Measurements from ENCODE around the gene ADAM10. TPM values are rescaled to one million over a fixed set of nuclear protein-coding genes. Genes with fewer than 3 reads are reported as not detected.

The ADAM10 gene
- total RNA-seq, 2 experiments from 2014 or later = 74.5 to 82.0 TPM

DNA sequence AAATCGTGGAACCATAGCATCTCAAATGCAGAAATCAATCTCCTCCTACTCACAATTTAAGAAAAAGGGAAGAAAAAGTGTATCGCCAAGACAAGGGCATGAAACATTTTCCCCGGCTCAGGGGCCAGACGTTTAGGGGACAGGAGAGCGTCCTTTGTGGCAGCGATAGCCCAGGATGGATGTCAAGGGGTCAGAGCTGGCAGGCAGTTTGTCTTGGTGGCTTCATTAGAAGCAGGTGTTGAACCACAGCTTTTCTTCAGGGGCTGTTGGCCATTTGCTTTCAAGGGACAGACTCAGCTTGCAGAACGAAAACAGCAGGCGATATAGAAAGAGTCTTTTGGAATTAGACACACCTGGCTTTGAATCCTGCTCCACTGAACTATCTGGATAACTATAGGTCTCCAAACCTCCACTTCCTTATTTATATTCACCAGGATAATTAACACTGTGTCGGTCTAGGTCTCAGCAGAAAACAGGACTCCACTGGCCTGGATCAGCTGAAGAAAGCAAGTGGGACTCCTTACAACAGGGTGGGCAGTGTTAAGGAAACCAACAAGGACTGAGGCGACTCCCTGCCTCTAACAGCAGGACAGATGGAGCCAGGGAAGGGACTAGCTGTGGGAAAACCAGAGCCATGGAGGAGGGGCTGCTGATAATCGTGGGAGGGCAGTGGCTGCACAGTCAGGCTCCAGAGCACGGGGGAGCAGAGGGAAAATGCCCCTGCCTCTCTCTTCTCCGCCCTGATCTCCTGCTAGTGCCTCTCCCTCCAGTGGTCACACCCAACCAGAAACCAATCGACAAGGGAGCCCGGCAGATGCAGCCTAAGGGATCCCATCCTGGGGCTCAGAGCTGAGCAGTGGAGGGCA, 194.1 kb downstream of the ADAM10 start:
- H3K4me3 Mint-ChIP-seq = no peak overlapping the region
- POLR2A ChIA-PET = no interaction called here

DNA sequence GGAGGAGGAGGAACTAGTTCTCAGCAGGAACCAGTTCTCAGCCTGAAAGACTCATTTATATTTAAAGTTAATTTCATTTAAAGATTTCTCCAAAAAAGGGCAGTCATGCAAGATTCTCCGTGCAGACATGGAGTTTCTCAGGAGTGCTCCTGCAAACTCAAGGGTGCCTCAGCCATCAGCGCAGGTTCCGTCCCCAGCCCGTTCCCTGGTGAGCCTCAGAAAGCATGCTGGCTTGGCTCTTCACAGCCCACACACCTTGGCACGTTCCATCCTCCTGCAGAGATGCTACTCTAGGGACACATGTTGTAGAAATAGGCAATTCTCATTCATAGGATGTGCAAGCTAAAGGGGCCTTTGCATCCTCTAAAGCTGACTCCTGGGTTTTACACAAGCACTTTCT, 194.7 kb downstream of the ADAM10 start:
- H3K4me1 Mint-ChIP-seq = peaks cover 13% of the 10 kb centered on the region
- no peaks in the 10 kb centered on the region for H3K36me3 Mint-ChIP-seq (ENCODE audit: low read depth)
- intact Hi-C loops (cut with DNase I, micrococcal nuclease) = no loop called here
- ATAC-seq (no peak), DNase-seq (no peak)
- ChIA-PET CTCF (no interaction called here), POLR2A (no interaction called here)
- no peaks in the 10 kb centered on the region for H3K27me3 Mint-ChIP-seq
- H3K9me3 Mint-ChIP-seq (ENCODE audit: low read depth) = no peaks in the 10 kb centered on the region
- H3K4me3 Mint-ChIP-seq = no peak overlapping the region
- H3K27ac Mint-ChIP-seq = no peak overlapping the region

More for the DNA sequence above, 194.1 kb downstream of the ADAM10 start:
- H3K27me3 Mint-ChIP-seq = no peaks in the 10 kb centered on the region
- intact Hi-C loops (cut with DNase I, micrococcal nuclease) = no loop called here
- H3K9me3 Mint-ChIP-seq (ENCODE audit: low read depth) = no peaks in the 10 kb centered on the region
- H3K4me1 Mint-ChIP-seq = peaks cover 13% of the 10 kb centered on the region
- CTCF ChIA-PET = interaction anchor here (1.0 kb wide), 1 partner anchor 327 kb away, joined by 4 read pairs; no protein-coding TSS in a partner anchor
- DNase-seq (no peak), ATAC-seq (no peak)
- H3K36me3 Mint-ChIP-seq (ENCODE audit: low read depth) = no peaks in the 10 kb centered on the region
- H3K27ac Mint-ChIP-seq = no peak overlapping the region

DNA sequence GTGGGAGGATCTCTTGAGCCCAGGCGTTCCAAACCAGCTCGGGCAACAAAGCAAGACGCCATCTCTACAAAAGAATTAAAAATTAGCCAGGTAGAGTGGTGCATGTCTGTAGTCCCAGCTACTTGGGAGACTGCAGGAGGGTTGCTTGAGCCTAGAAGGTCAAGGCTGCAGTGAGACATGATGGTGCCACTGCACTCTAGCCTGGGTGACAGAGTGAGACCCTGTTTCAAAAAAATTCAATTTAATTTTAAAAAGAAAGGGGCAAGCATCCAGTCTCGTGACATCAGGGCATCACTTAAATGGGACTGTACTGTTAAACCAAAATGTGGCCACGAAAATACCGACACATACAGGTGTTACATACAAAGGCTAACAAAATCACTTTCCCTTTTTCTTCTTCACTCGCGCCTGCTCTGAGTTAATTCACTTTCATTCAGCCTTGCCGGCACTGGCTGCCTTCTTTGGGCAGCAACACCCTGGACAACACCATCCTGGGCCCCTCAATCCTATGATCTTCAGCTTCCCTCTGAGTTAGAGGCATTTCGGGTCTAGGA, 196.1 kb downstream of the ADAM10 start:
- CTCF ChIA-PET = no interaction called here
- Mint-ChIP-seq H3K4me1 (peaks cover 13% of the 10 kb centered on the region), H3K36me3 (ENCODE audit: low read depth) (no peaks in the 10 kb centered on the region), H3K9me3 (ENCODE audit: low read depth) (no peaks in the 10 kb centered on the region), H3K27ac (no peak overlapping the region), H3K4me3 (no peak overlapping the region), H3K27me3 (no peaks in the 10 kb centered on the region)
- POLR2A ChIA-PET = no interaction called here
- DNase-seq (no peak), ATAC-seq (no peak)
- intact Hi-C loops (cut with DNase I, micrococcal nuclease) = no loop called here

DNA sequence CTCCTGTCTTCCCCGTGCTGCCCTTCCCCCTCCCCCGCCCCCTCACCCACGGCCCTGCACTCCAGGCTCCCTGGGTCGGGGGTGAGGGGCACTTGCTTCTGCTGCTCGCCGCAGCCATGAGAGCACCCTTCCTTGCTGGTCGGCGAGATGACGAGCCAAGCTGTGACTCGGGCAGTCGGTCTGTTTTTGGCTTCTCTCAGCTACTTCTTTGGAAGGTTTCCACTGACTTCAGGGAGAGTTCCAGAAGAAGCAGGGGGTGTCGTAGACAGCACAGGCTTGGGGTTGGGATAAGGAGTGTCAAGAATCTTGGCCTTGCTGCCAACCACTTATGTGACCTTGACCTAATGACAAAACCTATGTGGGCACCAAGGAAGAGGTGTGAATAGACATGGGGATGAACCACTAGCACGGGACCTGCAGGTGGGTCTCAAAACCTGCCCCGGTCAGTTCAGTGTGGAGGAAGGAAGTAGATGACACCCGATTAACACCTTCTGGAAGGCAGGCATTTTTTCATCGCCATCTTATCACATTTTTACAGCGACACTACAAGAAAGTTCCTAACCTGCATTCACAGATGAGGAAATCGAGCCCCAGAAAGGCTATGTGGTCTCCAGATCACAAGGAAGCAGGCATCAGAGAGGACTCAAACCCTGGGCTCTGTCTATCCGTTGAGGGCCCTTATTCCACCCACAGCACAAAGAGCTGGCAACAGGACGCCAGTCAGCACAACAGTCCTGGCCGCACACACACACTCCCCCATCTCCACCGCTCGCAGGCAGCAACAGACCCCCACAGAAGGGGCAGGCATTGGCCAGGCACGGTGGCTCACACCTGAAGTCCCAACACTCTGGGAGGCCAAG, 196.8 kb downstream of the ADAM10 start:
- Mint-ChIP-seq H3K4me1 (peaks cover 13% of the 10 kb centered on the region), H3K27ac (no peak overlapping the region), H3K27me3 (no peaks in the 10 kb centered on the region), H3K4me3 (no peak overlapping the region), H3K36me3 (ENCODE audit: low read depth) (no peaks in the 10 kb centered on the region), H3K9me3 (ENCODE audit: low read depth) (no peaks in the 10 kb centered on the region)
- intact Hi-C loops (cut with DNase I, micrococcal nuclease) = no loop called here
- no peak for DNase-seq
- ChIA-PET POLR2A (no interaction called here), CTCF (no interaction called here)
- no peak for ATAC-seq

DNA sequence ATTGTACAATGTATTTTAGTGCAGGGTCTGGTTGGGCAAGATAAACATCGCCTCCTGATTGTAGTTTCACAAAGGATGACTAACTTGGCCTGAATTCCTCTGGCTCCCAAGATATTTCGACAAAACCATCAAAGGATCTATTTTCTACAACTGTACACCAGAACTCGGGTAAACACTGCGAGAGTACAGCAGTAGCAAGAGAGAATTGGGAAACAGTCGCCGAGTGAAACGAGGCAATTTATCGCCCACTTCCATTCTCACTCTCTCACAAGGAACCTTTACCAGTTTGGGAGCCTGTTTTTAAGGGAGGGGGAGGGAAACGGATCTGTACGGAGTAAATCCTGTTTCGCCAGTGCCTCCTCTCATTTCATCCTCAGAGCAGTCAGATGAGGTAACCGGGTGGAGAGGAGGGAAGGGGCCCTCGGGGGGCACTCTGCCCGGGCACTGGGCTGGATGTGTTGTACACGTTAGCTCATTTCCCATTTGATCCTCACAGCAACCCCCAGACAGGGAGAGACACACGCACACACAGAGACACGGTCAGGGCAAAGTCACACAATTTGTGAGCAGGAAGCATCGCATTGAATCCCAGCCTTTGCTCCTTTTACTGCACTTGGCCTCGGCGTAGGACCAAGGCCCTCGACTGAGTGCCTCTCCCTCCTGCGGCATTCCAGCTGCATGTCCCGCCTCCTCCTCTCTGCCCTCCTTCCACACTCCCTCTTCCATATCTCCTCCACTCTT, 197.6 kb downstream of the ADAM10 start:
- DNase-seq = no peak
- peaks cover 13% of the 10 kb centered on the region for H3K4me1 Mint-ChIP-seq
- no peaks in the 10 kb centered on the region for H3K27me3 Mint-ChIP-seq
- peak overlapping the region; percentile 10 for H3K27ac Mint-ChIP-seq
- no peaks in the 10 kb centered on the region for H3K9me3 Mint-ChIP-seq (ENCODE audit: low read depth)
- H3K36me3 Mint-ChIP-seq (ENCODE audit: low read depth) = no peaks in the 10 kb centered on the region
- H3K4me3 Mint-ChIP-seq = no peak overlapping the region
- no peak for ATAC-seq
- ChIA-PET CTCF (interaction anchor here (0.6 to 0.7 kb wide), 2 partner anchors 29 to 281 kb away, joined by 3 to 4 read pairs; no protein-coding TSS in a partner anchor), POLR2A (interaction anchor here (0.5 kb wide), 1 partner anchor 887 kb away, joined by 3 read pairs; no protein-coding TSS in a partner anchor)
- intact Hi-C loops (cut with DNase I, micrococcal nuclease) = no loop called here

DNA sequence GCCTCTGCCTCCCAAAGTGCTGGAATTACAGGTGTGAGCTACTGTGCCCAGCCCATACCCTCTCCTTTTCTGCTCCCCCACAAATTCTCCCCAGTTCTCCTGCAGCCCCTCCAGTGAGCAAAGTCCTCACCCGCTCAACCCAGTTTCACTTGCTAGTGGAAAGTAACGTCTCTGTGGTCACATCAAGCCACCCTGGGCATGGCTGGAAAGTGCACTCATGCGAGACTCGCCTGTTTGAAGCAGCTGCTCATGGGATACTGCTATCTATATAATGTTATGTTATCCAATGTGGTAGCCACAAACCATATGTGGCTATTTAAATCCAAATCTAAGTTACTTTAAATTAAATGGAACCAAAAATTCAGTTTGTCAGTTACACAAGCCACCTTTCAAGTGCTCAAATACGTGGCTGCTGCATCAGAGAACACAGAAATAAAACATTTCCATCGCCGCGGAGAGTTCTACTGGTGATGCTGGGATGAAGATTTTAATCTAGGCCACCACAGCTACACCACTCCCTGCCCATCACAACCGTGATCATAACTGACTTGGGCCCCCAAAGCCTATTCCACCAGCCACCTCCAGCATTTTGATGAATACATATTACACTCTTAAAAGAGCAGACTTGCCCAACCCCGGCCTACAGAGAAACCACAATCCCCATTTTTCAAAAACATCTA, 198.3 kb downstream of the ADAM10 start:
- ATAC-seq (no peak), DNase-seq (no peak)
- H3K4me3 Mint-ChIP-seq = no peak overlapping the region
- peaks cover 13% of the 10 kb centered on the region for H3K4me1 Mint-ChIP-seq
- ChIA-PET CTCF (interaction anchor here (0.6 to 0.7 kb wide), 2 partner anchors 28 to 280 kb away, joined by 3 to 4 read pairs; no protein-coding TSS in a partner anchor), POLR2A (interaction anchor here (0.5 kb wide), 1 partner anchor 886 kb away, joined by 3 read pairs; no protein-coding TSS in a partner anchor)
- intact Hi-C loops (cut with DNase I, micrococcal nuclease) = no loop called here
- no peak overlapping the region for H3K27ac Mint-ChIP-seq
- no peaks in the 10 kb centered on the region for H3K36me3 Mint-ChIP-seq (ENCODE audit: low read depth)
- H3K27me3 Mint-ChIP-seq = no peaks in the 10 kb centered on the region
- H3K9me3 Mint-ChIP-seq (ENCODE audit: low read depth) = no peaks in the 10 kb centered on the region

DNA sequence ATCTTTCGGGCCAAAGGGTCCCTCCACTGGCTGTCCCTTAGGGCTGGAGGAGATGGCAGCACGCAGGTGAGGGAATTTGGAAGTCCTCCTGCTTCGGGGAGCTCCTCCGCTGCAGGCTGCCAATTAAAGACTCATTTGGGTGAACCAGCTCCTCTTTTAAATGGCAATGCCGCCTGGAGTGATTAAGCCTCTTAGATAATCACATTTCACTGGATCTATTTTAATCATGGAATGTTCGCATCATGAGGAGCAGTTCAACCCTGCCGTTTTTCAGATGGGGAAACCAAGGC, 199.8 kb downstream of the ADAM10 start:
- no peaks in the 10 kb centered on the region for H3K27me3 Mint-ChIP-seq
- H3K27ac Mint-ChIP-seq = no peak overlapping the region
- no peak for DNase-seq
- peaks cover 26% of the 10 kb centered on the region for H3K4me1 Mint-ChIP-seq
- no peaks in the 10 kb centered on the region for H3K9me3 Mint-ChIP-seq (ENCODE audit: low read depth)
- H3K36me3 Mint-ChIP-seq (ENCODE audit: low read depth) = no peaks in the 10 kb centered on the region
- no peak overlapping the region for H3K4me3 Mint-ChIP-seq
- no peak for ATAC-seq
- intact Hi-C loops (cut with DNase I, micrococcal nuclease) = no loop called here
- ChIA-PET CTCF (no interaction called here), POLR2A (no interaction called here)

DNA sequence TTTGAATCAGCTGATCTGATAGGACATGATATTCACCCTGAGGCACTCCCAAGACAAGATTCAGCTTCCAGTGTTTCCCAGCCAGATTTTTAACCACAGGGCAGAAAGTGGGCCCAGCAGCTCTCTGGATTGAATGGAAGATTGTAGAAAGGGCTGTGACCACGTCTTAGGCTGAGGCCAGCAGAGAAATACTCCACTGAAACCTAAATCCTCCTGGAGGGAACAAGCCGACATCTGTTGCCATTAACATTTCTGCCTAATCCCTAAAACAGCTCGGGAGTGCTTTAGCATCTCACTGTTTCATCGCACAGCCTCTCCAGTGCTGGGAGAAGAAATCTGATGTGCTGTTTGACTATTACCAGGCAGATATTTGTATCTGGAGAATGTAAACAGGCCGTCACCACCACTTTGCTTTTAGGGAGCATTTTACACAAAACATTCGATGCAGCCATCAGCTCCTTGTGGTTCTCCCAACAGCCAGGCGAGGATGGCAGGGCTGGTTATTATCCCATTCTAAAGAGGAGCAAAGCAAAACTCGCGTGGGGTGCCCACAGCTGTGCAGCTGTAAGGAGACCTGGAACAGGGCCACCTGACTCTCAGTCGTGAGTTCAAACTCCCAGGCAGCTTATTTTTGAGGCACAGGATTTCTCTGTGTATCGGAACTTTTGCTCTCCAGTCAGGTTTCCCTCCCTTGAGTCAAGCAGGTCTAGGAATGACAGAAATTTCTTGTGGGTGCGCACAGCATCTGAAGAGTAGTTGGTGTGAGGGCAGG, 200.3 kb downstream of the ADAM10 start:
- ATAC-seq (no peak), DNase-seq (no peak)
- intact Hi-C loops (cut with DNase I, micrococcal nuclease) = no loop called here
- no peaks in the 10 kb centered on the region for H3K9me3 Mint-ChIP-seq (ENCODE audit: low read depth)
- no peaks in the 10 kb centered on the region for H3K27me3 Mint-ChIP-seq
- H3K36me3 Mint-ChIP-seq (ENCODE audit: low read depth) = no peaks in the 10 kb centered on the region
- no peak overlapping the region for H3K4me3 Mint-ChIP-seq
- H3K27ac Mint-ChIP-seq = no peak overlapping the region
- peaks cover 26% of the 10 kb centered on the region for H3K4me1 Mint-ChIP-seq
- CTCF ChIA-PET = interaction anchor here (0.6 kb wide), 1 partner anchor 367 kb away, joined by 3 read pairs; no protein-coding TSS in a partner anchor
- POLR2A ChIA-PET = no interaction called here

DNA sequence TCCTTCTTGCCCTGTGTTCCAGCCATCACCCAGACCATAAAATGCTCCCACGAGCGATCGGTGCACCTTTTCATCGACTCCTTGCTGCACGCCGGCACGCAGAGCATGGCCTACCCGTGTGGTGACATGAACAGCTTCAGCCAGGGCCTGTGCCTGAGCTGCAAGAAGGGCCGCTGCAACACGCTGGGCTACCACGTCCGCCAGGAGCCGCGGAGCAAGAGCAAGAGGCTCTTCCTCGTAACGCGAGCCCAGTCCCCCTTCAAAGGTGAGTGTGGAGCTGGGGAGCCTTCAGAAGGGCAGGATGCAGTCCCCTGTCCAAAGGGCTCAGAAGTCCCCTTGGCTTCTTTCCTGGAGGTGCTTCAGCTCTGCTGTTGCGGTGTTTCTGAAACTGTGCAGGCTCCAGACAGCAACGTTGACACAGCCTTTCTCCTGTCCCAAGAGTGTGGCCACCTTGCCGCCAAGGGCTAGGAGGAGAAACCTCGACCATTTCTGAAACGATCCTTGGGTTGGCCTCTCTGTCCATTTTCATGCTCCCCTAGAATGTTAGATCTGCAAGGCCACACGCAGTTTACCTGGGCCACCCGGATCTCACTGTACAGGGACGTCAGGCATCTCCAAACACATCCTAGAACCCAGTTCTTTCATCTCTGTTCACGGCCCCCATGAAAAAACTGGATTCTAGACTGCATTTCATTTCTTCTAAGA, 201.0 kb downstream of the ADAM10 start:
- intact Hi-C loops (cut with DNase I, micrococcal nuclease) = no loop called here
- Mint-ChIP-seq H3K9me3 (ENCODE audit: low read depth) (no peaks in the 10 kb centered on the region), H3K27me3 (no peaks in the 10 kb centered on the region), H3K27ac (no peak overlapping the region), H3K4me3 (no peak overlapping the region), H3K36me3 (ENCODE audit: low read depth) (no peaks in the 10 kb centered on the region), H3K4me1 (peaks cover 26% of the 10 kb centered on the region)
- POLR2A ChIA-PET = no interaction called here
- CTCF ChIA-PET = no interaction called here
- no peak for ATAC-seq
- DNase-seq = no peak

All from activated CD4-positive, alpha-beta T cell treated with anti-CD3 and anti-CD28 coated beads for 36 hours (primary cell).